ENCODE data around the gene CUX1.
"Not testable (repeated sequence)": the region's sequence is repeated elsewhere in the genome, so short reads cannot be mapped to it uniquely, and the experiment has no call there.

The CUX1 gene

GRCh38 chr7:101990811-101991418 is 173.5 kb downstream of the CUX1 start:
- no peak for DNase-seq

GRCh38 chr7:101991860-101992259 is 174.4 kb downstream of the CUX1 start:
- DNase-seq, result no peak

- DNase-seq, result no peak
These were observed 175.9 kb downstream of the CUX1 start for GRCh38 chr7:101993311-101993710.

- no peak for DNase-seq
These were observed 177.7 kb downstream of the CUX1 start for GRCh38 chr7:101995121-101995520.

GRCh38 chr7:101996131-101996691 is 178.8 kb downstream of the CUX1 start:
- DNase-seq, result no peak

- DNase-seq, result no peak
These were observed 179.4 kb downstream of the CUX1 start for GRCh38 chr7:101996876-101997275.

GRCh38 chr7:101998029-101998905 is 180.8 kb downstream of the CUX1 start:
- DNase-seq, result no peak

GRCh38 chr7:101998906-101999240 is 181.4 kb downstream of the CUX1 start:
- DNase-seq, result no peak

GRCh38 chr7:101999393-101999792 is 182.0 kb downstream of the CUX1 start:
- DNase-seq, result no peak

GRCh38 chr7:102000123-102000522 is 182.7 kb downstream of the CUX1 start:
- DNase-seq, result no peak

- no peak for DNase-seq
These were observed 186.8 kb downstream of the CUX1 start for GRCh38 chr7:102004229-102004628.

- DNase-seq, result no peak
These were observed 187.4 kb downstream of the CUX1 start for GRCh38 chr7:102004848-102005247.

GRCh38 chr7:102005933-102006480 is 188.6 kb downstream of the CUX1 start:
- DNase-seq, result no peak

- DNase-seq, result no peak
These were observed 189.3 kb downstream of the CUX1 start for GRCh38 chr7:102006695-102007094.

GRCh38 chr7:102008535-102009262 is 191.3 kb downstream of the CUX1 start:
- DNase-seq, result no peak

- no peak for DNase-seq
These were observed 192.2 kb downstream of the CUX1 start for GRCh38 chr7:102009628-102010027.

GRCh38 chr7:102012112-102012830 is 194.8 kb downstream of the CUX1 start:
- DNase-seq, result not testable (repeated sequence)

GRCh38 chr7:102012941-102013461 is 195.6 kb downstream of the CUX1 start:
- no peak for DNase-seq

- DNase-seq, result no peak
These were observed 201.4 kb downstream of the CUX1 start for GRCh38 chr7:102018876-102019275.

GRCh38 chr7:102019461-102019860 is 202.0 kb downstream of the CUX1 start:
- DNase-seq, result no peak

- no peak for DNase-seq
These were observed 204.6 kb downstream of the CUX1 start for GRCh38 chr7:102021841-102022618.
